Choroid plexus epithelial cell (primary cell): Measurements from ENCODE around the gene SLC43A2.

ENCODE experiments used
- DNase-seq: peaks from one replicate; pipeline ENCODE4 v3.0.0-alpha.2; 2010; ENCODE audit warnings: low read depth
- H3K4me3 ChIP-seq: 2 replicates; pipeline ENCODE4 v1.5.1; 2011; ENCODE audit warnings: low read depth, mild to moderate bottlenecking, control low read depth, low read length, moderate library complexity
- CTCF ChIP-seq: conservative IDR thresholded peaks from 2 replicates; pipeline ENCODE4 v1.5.1; 2011; ENCODE audit warnings: low read depth, mild to moderate bottlenecking, control low read depth, inconsistent platforms, low read length, moderate library complexity

Gene SLC43A2

DNA sequence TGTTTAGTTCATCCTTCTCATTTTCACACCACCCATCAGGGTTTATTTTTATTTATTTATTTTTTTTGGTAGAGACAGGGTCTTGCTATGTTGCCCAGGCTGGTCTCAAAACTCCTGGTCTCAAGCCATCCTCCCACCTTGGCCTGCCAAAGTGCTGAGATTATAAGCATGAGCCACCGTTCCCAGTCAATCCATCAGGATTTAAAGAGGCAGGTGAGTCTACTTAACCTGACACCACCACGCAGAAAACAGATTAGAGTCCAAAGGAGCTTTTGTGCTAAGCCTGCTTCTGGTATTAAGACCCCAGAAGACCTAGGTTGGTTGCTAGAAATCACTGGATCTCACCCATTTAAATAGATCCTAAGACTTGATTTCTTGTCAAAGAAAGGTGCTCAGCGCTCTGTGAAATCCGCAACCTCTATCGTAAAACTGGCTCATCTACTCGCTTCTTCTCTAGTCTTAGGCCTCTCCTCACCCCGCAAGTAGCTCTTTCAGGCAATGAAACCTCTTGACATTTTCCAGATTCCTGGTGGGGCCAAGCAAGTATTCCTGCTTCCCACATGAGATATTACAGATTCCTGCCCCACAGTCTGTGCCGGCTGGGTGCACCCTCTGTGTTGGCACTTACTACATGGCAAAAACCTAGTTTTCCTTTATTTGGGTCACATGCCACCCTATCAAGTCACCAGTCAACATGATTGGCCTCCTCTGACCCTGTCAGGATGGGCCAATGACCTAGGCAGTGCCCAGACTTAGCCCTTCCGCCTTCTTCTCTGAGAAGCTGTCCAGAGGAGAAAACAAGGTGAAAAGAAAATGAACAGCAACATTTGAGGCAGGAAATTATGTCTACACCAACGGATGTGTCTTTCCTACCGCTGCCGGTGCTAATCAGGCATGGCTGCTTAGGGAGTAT is 75.0 kb downstream of the SLC43A2 start:
- no peak for TF ChIP-seq CTCF
- no peak overlapping the region for H3K4me3 ChIP-seq
- DNase-seq, result no peak

- H3K4me3 ChIP-seq, result no peak overlapping the region
- TF ChIP-seq CTCF, result no peak
- no peak for DNase-seq
These were observed 75.7 kb downstream of the SLC43A2 start for GRCh38 chr17:1552932-1553331.

DNA sequence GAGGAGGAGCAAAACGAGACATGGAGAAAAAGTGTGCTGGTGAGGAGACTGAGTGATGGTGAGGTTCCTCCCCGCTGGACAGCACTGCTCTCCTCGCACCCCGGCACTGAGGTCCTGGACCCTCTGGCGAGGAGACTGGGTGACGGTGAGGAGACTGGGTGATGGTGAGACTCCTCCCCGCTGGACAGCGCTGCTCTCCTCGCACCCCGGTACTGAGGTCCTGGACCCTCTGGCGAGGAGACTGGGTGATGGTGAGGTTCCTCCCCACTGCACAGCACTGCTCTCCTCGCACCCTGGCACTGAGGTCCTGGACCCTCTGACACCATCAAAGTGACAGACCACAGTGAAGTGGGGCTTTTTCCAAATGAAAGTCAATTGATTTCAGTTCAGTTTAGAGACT is 76.9 kb downstream of the SLC43A2 start:
- TF ChIP-seq CTCF, result no peak
- no peak overlapping the region for H3K4me3 ChIP-seq
- no peak for DNase-seq

- H3K4me3 ChIP-seq, result no peak overlapping the region
- no peak for DNase-seq
- TF ChIP-seq CTCF, result no peak
These were observed 80.6 kb downstream of the SLC43A2 start for GRCh38 chr17:1548032-1548431.

DNA sequence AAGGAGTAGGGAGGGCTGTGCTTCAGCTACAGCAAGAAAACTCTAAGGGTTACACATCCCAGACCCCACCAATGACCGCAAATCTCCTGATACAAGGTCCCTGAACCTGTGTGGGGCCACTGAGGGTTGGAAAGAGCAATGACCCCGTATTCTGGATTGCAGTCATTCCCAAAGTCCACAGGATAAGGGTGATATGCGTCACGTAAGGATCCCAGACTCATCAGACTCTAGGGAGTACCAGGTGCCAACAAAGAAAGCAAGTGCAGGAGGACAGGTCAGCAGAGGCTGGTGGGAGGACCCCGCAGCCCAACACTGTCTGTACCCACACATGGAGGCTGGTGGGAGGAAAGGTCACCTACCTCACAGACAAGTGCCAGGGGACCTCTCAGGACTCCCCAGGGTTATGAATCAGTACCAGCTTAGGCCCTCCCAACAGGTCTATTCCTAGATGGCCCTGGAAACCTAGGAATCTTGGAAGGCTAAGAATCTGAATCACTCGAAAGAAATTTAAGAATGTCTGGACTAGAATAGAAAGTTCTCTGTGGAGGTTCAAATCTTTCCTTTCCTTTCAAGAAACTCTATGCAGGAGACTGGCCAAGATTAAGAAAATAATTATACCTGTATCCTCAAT is 82.2 kb downstream of the SLC43A2 start:
- TF ChIP-seq CTCF, result no peak
- no peak overlapping the region for H3K4me3 ChIP-seq
- DNase-seq, result no peak

- no peak for DNase-seq
- TF ChIP-seq CTCF, result no peak
- no peak overlapping the region for H3K4me3 ChIP-seq
These were observed 83.0 kb downstream of the SLC43A2 start for GRCh38 chr17:1545618-1546017.
